ENCODE measurements around the gene TCP11L1.
"Not testable (repeated sequence)": the region's sequence is repeated elsewhere in the genome, so short reads cannot be mapped to it uniquely, and the experiment has no call there.

DNA sequence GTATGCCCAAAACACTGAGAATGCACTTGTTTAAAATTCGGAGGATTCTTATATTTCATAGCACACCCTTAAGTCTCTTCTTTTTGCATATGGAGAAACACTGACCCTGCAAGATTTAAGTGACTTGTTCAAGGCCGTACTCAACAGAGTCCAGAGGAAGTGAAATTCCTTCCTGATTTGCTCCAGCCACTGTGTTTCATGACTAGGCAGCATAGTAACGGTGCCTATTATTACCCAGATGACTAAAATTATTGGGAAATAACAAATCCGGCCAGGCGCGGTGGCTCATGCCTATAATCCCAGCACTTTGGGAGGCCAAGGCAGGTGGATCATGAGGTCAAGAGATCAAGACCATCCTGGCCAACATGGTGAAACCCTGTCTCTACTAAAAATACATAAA lies 9.3 kb downstream of the TCP11L1 start:
- TF ChIP-seq, protein P1, sequence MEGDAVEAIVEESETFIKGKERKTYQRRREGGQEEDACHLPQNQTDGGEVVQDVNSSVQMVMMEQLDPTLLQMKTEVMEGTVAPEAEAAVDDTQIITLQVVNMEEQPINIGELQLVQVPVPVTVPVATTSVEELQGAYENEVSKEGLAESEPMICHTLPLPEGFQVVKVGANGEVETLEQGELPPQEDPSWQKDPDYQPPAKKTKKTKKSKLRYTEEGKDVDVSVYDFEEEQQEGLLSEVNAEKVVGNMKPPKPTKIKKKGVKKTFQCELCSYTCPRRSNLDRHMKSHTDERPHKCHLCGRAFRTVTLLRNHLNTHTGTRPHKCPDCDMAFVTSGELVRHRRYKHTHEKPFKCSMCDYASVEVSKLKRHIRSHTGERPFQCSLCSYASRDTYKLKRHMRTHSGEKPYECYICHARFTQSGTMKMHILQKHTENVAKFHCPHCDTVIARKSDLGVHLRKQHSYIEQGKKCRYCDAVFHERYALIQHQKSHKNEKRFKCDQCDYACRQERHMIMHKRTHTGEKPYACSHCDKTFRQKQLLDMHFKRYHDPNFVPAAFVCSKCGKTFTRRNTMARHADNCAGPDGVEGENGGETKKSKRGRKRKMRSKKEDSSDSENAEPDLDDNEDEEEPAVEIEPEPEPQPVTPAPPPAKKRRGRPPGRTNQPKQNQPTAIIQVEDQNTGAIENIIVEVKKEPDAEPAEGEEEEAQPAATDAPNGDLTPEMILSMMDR (IDR thresholded peaks at IDR 0.05) = not testable (repeated sequence)
- not testable (repeated sequence) for TF ChIP-seq POLR2A (IDR thresholded peaks at IDR 0.05)
